Measurements from ENCODE around the gene SDHB.

GRCh38 chr1:17045150-17045549, 8.7 kb downstream of the SDHB start:
- TF ChIP-seq POLR2A (IDR thresholded peaks at IDR 0.05), result no peak
- no peak for TF ChIP-seq CTCF (IDR thresholded peaks at IDR 0.05)
